Measurements from ENCODE around the gene DPEP3. TPM values are rescaled to one million over a fixed set of nuclear protein-coding genes. Genes with fewer than 3 reads are reported as not detected.
A peak's percentile ranks its signal among the peaks of the same experiment; 100 is the strongest.
"Not testable (repeated sequence)": the region's sequence is repeated elsewhere in the genome, so short reads cannot be mapped to it uniquely, and the experiment has no call there.

The DPEP3 gene
- total and polyA plus RNA-seq, 2 experiments from 2014 or later, result 0.51 TPM; not detected in 1

GRCh38 chr16:67940446-67941089, 39.7 kb downstream of the DPEP3 start:
- no peaks in the 10 kb centered on the region for H3K9me3 ChIP-seq (ENCODE audit: low read depth)
- H3K27me3 ChIP-seq, result no peaks in the 10 kb centered on the region

GRCh38 chr16:67939507-67940445, 40.5 kb downstream of the DPEP3 start:
- DNase-seq (ENCODE audit: low read depth in 1 of 2, low spot score in 1 of 2), result no peak
- Histone ChIP-seq H3K36me3 (no peaks in the 10 kb centered on the region), H3K27ac (no peak overlapping the region), H3K4me1 (ENCODE audit: low read depth) (peaks cover 8% of the 10 kb centered on the region), H3K4me3 (no peak overlapping the region), H3K9me3 (ENCODE audit: low read depth) (no peaks in the 10 kb centered on the region), H3K27me3 (no peaks in the 10 kb centered on the region)
- no peak for TF ChIP-seq CTCF (IDR thresholded peaks at IDR 0.05; ENCODE audit: low read depth, low read length)

More at GRCh38 chr16:67940446-67941089, 39.7 kb downstream of the DPEP3 start:
- Histone ChIP-seq H3K4me1 (ENCODE audit: low read depth) (peaks cover 3% of the 10 kb centered on the region), H3K27ac (no peak overlapping the region), H3K36me3 (peaks cover 8% of the 10 kb centered on the region), H3K4me3 (no peak overlapping the region)
- no peak for DNase-seq (ENCODE audit: low read depth in 1 of 2, low spot score in 1 of 2)
- TF ChIP-seq CTCF (IDR thresholded peaks at IDR 0.05; ENCODE audit: low read depth, low read length), result no peak

GRCh38 chr16:67937713-67938112, 42.6 kb downstream of the DPEP3 start:
- DNase-seq (ENCODE audit: low read depth in 1 of 2, low spot score in 1 of 2); H3K4me1 ChIP-seq (ENCODE audit: low read depth); H3K9me3 ChIP-seq (ENCODE audit: low read depth); H3K4me3 ChIP-seq; H3K27me3 ChIP-seq; H3K27ac ChIP-seq; H3K36me3 ChIP-seq: not testable (repeated sequence)

GRCh38 chr16:67936880-67937605, 43.3 kb downstream of the DPEP3 start:
- H3K27ac ChIP-seq, result no peak overlapping the region
- no peak for DNase-seq (ENCODE audit: low read depth in 1 of 2, low spot score in 1 of 2)

GRCh38 chr16:67936124-67936879, 44.0 kb downstream of the DPEP3 start, which contains the start of gene PSMB10:
Gene PSMB10 (minus strand): TSS chr16:67936850. CDS start chr16:67936749, 101 bp downstream.
- DNase-seq (ENCODE audit: low read depth in 1 of 2, low spot score in 1 of 2), result peak; percentile 55 to 66
- Histone ChIP-seq H3K36me3 (no peaks in the 10 kb centered on the region), H3K9me3 (ENCODE audit: low read depth) (no peaks in the 10 kb centered on the region), H3K27ac (no peak within 1 kb of the TSS), H3K4me1 (ENCODE audit: low read depth) (peaks cover 9% of the 10 kb centered on the region), H3K27me3 (no peaks in the 10 kb centered on the region), H3K4me3 (peak within 1 kb of the TSS; percentile 73)
- TF ChIP-seq CTCF (IDR thresholded peaks at IDR 0.05; ENCODE audit: low read depth, low read length), result no peak

More at GRCh38 chr16:67936880-67937605, 43.3 kb downstream of the DPEP3 start:
- H3K27me3 ChIP-seq, result no peaks in the 10 kb centered on the region
- peaks cover 9% of the 10 kb centered on the region for H3K4me1 ChIP-seq (ENCODE audit: low read depth)
- peak overlapping the region; percentile 73 for H3K4me3 ChIP-seq
- no peaks in the 10 kb centered on the region for H3K9me3 ChIP-seq (ENCODE audit: low read depth)
- no peak for TF ChIP-seq CTCF (IDR thresholded peaks at IDR 0.05; ENCODE audit: low read depth, low read length)
- H3K36me3 ChIP-seq, result no peaks in the 10 kb centered on the region
